ENCODE measurements around the gene TESMIN. TPM values are rescaled to one million over a fixed set of nuclear protein-coding genes. Genes with fewer than 3 reads are reported as not detected.

TESMIN gene
- total and polyA plus RNA-seq, 2 of the 13 experiments (the other 11 are each of a cell fraction or from before 2014, with no cell fraction given): 0.15 to 0.45 TPM

DNA sequence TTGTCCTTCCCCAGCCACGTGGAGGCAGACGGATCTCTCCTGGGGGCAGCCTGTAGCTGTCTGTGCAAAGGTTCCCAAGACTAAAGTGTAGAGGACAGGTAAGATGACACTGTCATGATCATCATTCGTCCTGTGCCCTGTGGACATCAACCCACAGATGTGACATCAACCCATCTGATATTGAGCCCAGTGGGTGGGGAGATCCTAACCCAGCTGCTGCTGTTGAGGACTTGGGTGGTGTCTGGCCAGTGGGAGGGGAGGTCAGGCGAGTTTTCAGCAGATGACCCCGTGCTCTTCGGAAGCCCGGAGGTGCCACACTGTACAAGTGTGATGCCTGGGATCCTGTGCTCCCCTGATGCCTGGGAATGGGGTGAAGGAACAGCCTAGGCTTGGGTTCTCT is 68.2 kb downstream of the TESMIN start:
- Histone ChIP-seq H4K20me1 (ENCODE audit: insufficient read depth, low read length) (no peaks in the 10 kb centered on the region), H3K79me2 (ENCODE audit: insufficient read depth, low read length) (no peaks in the 10 kb centered on the region), H3K9ac (ENCODE audit: insufficient read depth, low read depth, low read length) (no peak overlapping the region), H3K36me3 (replicated peaks in 1 of 2; ENCODE audit: control insufficient read depth in 1 of 2, insufficient read depth in 2 of 2, low read length in 2 of 2) (no peaks in the 10 kb centered on the region), H3K9me3 (ENCODE audit: low read length) (no peaks in the 10 kb centered on the region), H3K4me3 (replicated peaks in 1 of 3; ENCODE audit: insufficient read depth in 1 of 3, low read depth in 2 of 3, low read length in 3 of 3) (no peak overlapping the region), H3K27ac (ENCODE audit: extremely low read length, insufficient read depth, low read length) (no peak overlapping the region), H3K4me1 (ENCODE audit: insufficient read depth, low read length) (no peaks in the 10 kb centered on the region), H3K4me2 (ENCODE audit: low read depth, low read length) (no peak overlapping the region), H2AFZ (ENCODE audit: low read length) (no peak overlapping the region), H3K27me3 (ENCODE audit: control insufficient read depth in 1 of 2, insufficient read depth in 2 of 2, low read length in 2 of 2) (peaks cover 7 to 49% of the 10 kb centered on the region in 2 experiments)
- ChIA-PET POLR2A (no interaction called here), CTCF (ENCODE audit: low intra/inter-chr PET ratio, low total read pairs) (no interaction called here)
- FAIRE-seq (no peak), DNase-seq (ENCODE audit: low spot score) (no peak), ATAC-seq (no peak)
- WGBS (ENCODE audit: low lambda C conversion rate): 47% methylated on average over 5 of the region's 7 CpGs
- no TSS peak for BruUV-seq (replicated peaks)
- no peak for TF ChIP-seq YEATS2 (CRISPR knock-in tag; IDR thresholded peaks at IDR 0.05; ENCODE audit: borderline replicate concordance)
- no peak for TF ChIP-seq HOXA5 (CRISPR knock-in tag; IDR thresholded peaks at IDR 0.05)
- TF ChIP-seq, protein P1, sequence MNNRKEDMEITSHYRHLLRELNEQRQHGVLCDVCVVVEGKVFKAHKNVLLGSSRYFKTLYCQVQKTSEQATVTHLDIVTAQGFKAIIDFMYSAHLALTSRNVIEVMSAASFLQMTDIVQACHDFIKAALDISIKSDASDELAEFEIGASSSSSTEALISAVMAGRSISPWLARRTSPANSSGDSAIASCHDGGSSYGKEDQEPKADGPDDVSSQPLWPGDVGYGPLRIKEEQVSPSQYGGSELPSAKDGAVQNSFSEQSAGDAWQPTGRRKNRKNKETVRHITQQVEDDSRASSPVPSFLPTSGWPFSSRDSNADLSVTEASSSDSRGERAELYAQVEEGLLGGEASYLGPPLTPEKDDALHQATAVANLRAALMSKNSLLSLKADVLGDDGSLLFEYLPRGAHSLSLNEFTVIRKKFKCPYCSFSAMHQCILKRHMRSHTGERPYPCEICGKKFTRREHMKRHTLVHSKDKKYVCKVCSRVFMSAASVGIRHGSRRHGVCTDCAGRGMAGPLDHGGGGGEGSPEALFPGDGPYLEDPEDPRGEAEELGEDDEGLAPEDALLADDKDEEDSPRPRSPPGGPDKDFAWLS (CRISPR knock-in tag; IDR thresholded peaks at IDR 0.05; ENCODE audit: borderline replicate concordance): no peak
- TF ChIP-seq ZNF737 (CRISPR knock-in tag; IDR thresholded peaks at IDR 0.05; ENCODE audit: borderline replicate concordance): no peak
- no peak for TF ChIP-seq RFXAP (CRISPR knock-in tag; IDR thresholded peaks at IDR 0.05; ENCODE audit: borderline replicate concordance)
- TF ChIP-seq ZNF230 (CRISPR knock-in tag; IDR thresholded peaks at IDR 0.05): no peak
- TF ChIP-seq HNRNPLL (IDR thresholded peaks at IDR 0.05; ENCODE audit: low read depth, low read length, poor library complexity, severe bottlenecking): no peak
- TF ChIP-seq KDM6A (CRISPR knock-in tag; IDR thresholded peaks at IDR 0.05; ENCODE audit: low read depth): no peak
- no peak for TF ChIP-seq ZNF235 (CRISPR knock-in tag; IDR thresholded peaks at IDR 0.05; ENCODE audit: borderline replicate concordance)
- TF ChIP-seq KLF16 (CRISPR knock-in tag; IDR thresholded peaks at IDR 0.05): no peak
- TF ChIP-seq ZNF577 (CRISPR knock-in tag; IDR thresholded peaks at IDR 0.05; ENCODE audit: borderline replicate concordance, low read depth): no peak
- TF ChIP-seq, protein P2, sequence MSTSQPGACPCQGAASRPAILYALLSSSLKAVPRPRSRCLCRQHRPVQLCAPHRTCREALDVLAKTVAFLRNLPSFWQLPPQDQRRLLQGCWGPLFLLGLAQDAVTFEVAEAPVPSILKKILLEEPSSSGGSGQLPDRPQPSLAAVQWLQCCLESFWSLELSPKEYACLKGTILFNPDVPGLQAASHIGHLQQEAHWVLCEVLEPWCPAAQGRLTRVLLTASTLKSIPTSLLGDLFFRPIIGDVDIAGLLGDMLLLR (CRISPR knock-in tag; IDR thresholded peaks at IDR 0.05): no peak
- TF ChIP-seq, protein P3, sequence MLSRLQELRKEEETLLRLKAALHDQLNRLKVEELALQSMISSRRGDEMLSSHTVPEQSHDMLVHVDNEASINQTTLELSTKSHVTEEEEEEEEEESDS (CRISPR knock-in tag; IDR thresholded peaks at IDR 0.05; ENCODE audit: borderline replicate concordance): no peak
- TF ChIP-seq MLLT10 (CRISPR knock-in tag; IDR thresholded peaks at IDR 0.05): no peak
- no peak for TF ChIP-seq ZSCAN30 (CRISPR knock-in tag; IDR thresholded peaks at IDR 0.05)
- TF ChIP-seq SRSF9 (IDR thresholded peaks at IDR 0.05; ENCODE audit: borderline replicate concordance, insufficient read depth, low read depth, low read length, poor library complexity, severe bottlenecking): no peak
- intact Hi-C loops (cut with micrococcal nuclease; ENCODE audit: unreplicated experiment) (no loop called here), in situ Hi-C loops (cut with HindIII; ENCODE audit: extremely low pct_ligation_motif_present, low pct_unique_long_range_greater_than_20kb) (no loop called here)

All from HepG2 (cell line).